G401 (cell line): ENCODE data around the gene CRAMP1. TPM values are rescaled to one million over a fixed set of nuclear protein-coding genes. Genes with fewer than 3 reads are reported as not detected.
A peak's percentile ranks its signal among the peaks of the same experiment; 100 is the strongest.

Experiments used
- DNase-seq: peaks from one replicate; pipeline ENCODE4 v3.0.0-alpha.2; 2015; ENCODE audit warnings: low spot score
- in situ Hi-C: cut with HindIII; loops from 2 replicates; pipeline ENCODE4 v1.10.0; 2016; ENCODE audit warnings: low sequenced_read_pairs, mixed read lengths
- total RNA-seq: library from RNA; depleted of rRNA; stranded (reverse); fragments of >200 nt; shearing (Covaris generic); gene quantifications from 2 replicates; pipeline ENCODE4 v1.2.3, GENCODE V29; 2014; rRNA removed

The CRAMP1 gene
- total RNA-seq, 1 experiment from 2014 or later = 7.6 TPM

- in situ Hi-C loops = no loop called here
- DNase-seq = peak; percentile 8
Measured at GRCh38 chr16:1726661-1727502, 114.7 kb downstream of the CRAMP1 start.

Other genes with a start within 250 kb of the CRAMP1 start
- gene UNKL, start 197.7 kb upstream of the CRAMP1 start, total RNA-seq = 8.2 and 11.1 TPM in 2 replicates
- gene UQCC4, start 191.6 kb upstream of the CRAMP1 start, total RNA-seq = 40.5 and 46.6 TPM in 2 replicates
- gene PERCC1, start 181.3 kb upstream of the CRAMP1 start, total RNA-seq = not detected in 2 replicates
- gene CCDC154, start 167.8 kb upstream of the CRAMP1 start, total RNA-seq = 0.75 TPM in 1 of 2 replicates, not detected in the other
- gene CLCN7, start 137.3 kb upstream of the CRAMP1 start, total RNA-seq = 195 and 203 TPM in 2 replicates
- 0.61 TPM in 1 of 2 replicates, not detected in the other for gene PTX4, start 123.4 kb upstream of the CRAMP1 start, total RNA-seq
- gene TELO2, start 119.0 kb upstream of the CRAMP1 start, total RNA-seq = 86.9 and 97.8 TPM in 2 replicates
- gene TMEM204, start 78.7 kb upstream of the CRAMP1 start, total RNA-seq = not detected in 2 replicates
- 30.5 and 37.3 TPM in 2 replicates for gene IFT140, start 288 bp upstream of the CRAMP1 start, total RNA-seq
- gene JPT2, start 65.9 kb downstream of the CRAMP1 start, total RNA-seq = 154 and 199 TPM in 2 replicates
- gene MAPK8IP3, start 93.8 kb downstream of the CRAMP1 start, total RNA-seq = 20.6 and 27.7 TPM in 2 replicates
- 64.4 and 76.9 TPM in 2 replicates for gene NME3, start 159.2 kb downstream of the CRAMP1 start, total RNA-seq
- 10.4 and 10.6 TPM in 2 replicates for gene EME2, start 160.4 kb downstream of the CRAMP1 start, total RNA-seq
- gene MRPS34, start 160.8 kb downstream of the CRAMP1 start, total RNA-seq = 276 and 281 TPM in 2 replicates
- 14.0 and 27.3 TPM in 2 replicates for gene SPSB3, start 170.2 kb downstream of the CRAMP1 start, total RNA-seq
- gene NUBP2, start 170.6 kb downstream of the CRAMP1 start, total RNA-seq = 128 and 160 TPM in 2 replicates
- 0.31 TPM in 1 of 2 replicates, not detected in the other for gene IGFALS, start 181.3 kb downstream of the CRAMP1 start, total RNA-seq
- 81.3 and 108 TPM in 2 replicates for gene HAGH, start 214.5 kb downstream of the CRAMP1 start, total RNA-seq
- 63.5 and 85.2 TPM in 2 replicates for gene FAHD1, start 214.8 kb downstream of the CRAMP1 start, total RNA-seq